IMR-90 (cell line): ENCODE measurements around the gene COX10. TPM values are rescaled to one million over a fixed set of nuclear protein-coding genes. Genes with fewer than 3 reads are reported as not detected.

Source experiments
- ATAC-seq: fragments of 200-7000 bp; cut with Tn5 transposase; 2 replicates; pipeline ENCODE4 v1.9.1; 2020; ENCODE audit warnings: low read depth, mild to moderate bottlenecking, moderate library complexity
- BruUV-seq: library from RNA; stranded (reverse); fragments of 400-500 nt; replicated peaks from 2 replicates; lab custom pipeline; 2021; lab: Mats Ljungman, UMichigan
- CTCF ChIA-PET: fragments of 300-600 bp; formaldehyde crosslinking; extraction: SDS; loops from one replicate; lab custom pipeline; 2021; ENCODE audit warnings: antibody characterized with exemption; lab: Yijun Ruan, JAX
- POLR2A ChIA-PET: fragments of 300-600 bp; sonication (Branson Sonifier 250); formaldehyde crosslinking; loops from one replicate; lab custom pipeline; 2022; ENCODE audit warnings: antibody characterized with exemption; ENCODE audit not compliant: unreplicated experiment; lab: Charles Lee
- DNase-seq: peaks from one replicate; pipeline ENCODE4 v3.0.0; 2013
- H2AFZ ChIP-seq: replicated peaks from 2 replicates; pipeline ENCODE3; 2013; ENCODE audit warnings: low read length, mild to moderate bottlenecking; ENCODE audit not compliant: poor library complexity
- H2AK5ac ChIP-seq: 2 replicates; pipeline ENCODE4 v1.6.1; 2013; ENCODE audit warnings: low read depth, low read length, inconsistent platforms
- H2AK9ac ChIP-seq: replicated peaks from 2 replicates; pipeline ENCODE3; 2013; ENCODE audit warnings: mild to moderate bottlenecking, low read depth, low read length, moderate library complexity; ENCODE audit not compliant: poor library complexity
- H2BK120ac ChIP-seq: 2 replicates; pipeline ENCODE4 v1.6.1; 2013; ENCODE audit warnings: low read depth, low read length, inconsistent platforms
- H2BK15ac ChIP-seq: 3 replicates; pipeline ENCODE4 v1.6.1; 2013; ENCODE audit warnings: low read depth, low read length, inconsistent platforms
- H2BK20ac ChIP-seq: 2 replicates; pipeline ENCODE4 v1.6.1; 2013; ENCODE audit warnings: low read depth, mild to moderate bottlenecking, inconsistent platforms, low read length, moderate library complexity
- H2BK5ac ChIP-seq: 2 replicates; pipeline ENCODE4 v1.6.1; 2013; ENCODE audit warnings: mild to moderate bottlenecking, low read depth, low read length, inconsistent platforms; ENCODE audit not compliant: poor library complexity, severe bottlenecking
- H3K14ac ChIP-seq: replicated peaks from 2 replicates; pipeline ENCODE4 v1.6.1; 2013; ENCODE audit warnings: low read depth, low read length, inconsistent platforms
- H3K18ac ChIP-seq: 2 replicates; pipeline ENCODE4 v1.6.1; 2013; ENCODE audit warnings: low read depth, low read length, control low read depth
- H3K23ac ChIP-seq: 2 replicates; pipeline ENCODE4 v1.6.1; 2013; ENCODE audit warnings: low read depth, low read length, inconsistent platforms
- H3K27ac ChIP-seq: 2 replicates; pipeline ENCODE4 v1.5.1; 2013; ENCODE audit warnings: mild to moderate bottlenecking, control low read depth, low read length; ENCODE audit not compliant: insufficient read depth
- H3K27me3 ChIP-seq: 2 replicates; pipeline ENCODE4 v1.6.1; 2013; ENCODE audit warnings: low read length; ENCODE audit not compliant: control insufficient read depth, insufficient read depth
- H3K36me3 ChIP-seq: 2 replicates; pipeline ENCODE4 v1.6.1; 2013; ENCODE audit warnings: low read length, mixed read lengths; ENCODE audit not compliant: control insufficient read depth, insufficient read depth
- H3K4ac ChIP-seq: 2 replicates; pipeline ENCODE4 v1.6.1; 2013; ENCODE audit warnings: low read depth, low read length, inconsistent platforms
- H3K4me1 ChIP-seq: 2 replicates; pipeline ENCODE4 v1.6.1; 2013; ENCODE audit warnings: low read length, mixed read lengths; ENCODE audit not compliant: control insufficient read depth, insufficient read depth
- H3K4me2 ChIP-seq: 2 replicates; pipeline ENCODE4 v1.6.1; 2013; ENCODE audit warnings: low read depth, mild to moderate bottlenecking, control low read depth, low read length, moderate library complexity
- H3K4me3 ChIP-seq: 2 replicates; pipeline ENCODE4 v1.5.1; 2013; ENCODE audit warnings: low read depth, mild to moderate bottlenecking, control low read depth, low read length, moderate library complexity; ENCODE audit not compliant: insufficient read depth
- H3K56ac ChIP-seq: 2 replicates; pipeline ENCODE4 v1.6.1; 2013; ENCODE audit warnings: low read length, inconsistent platforms; ENCODE audit not compliant: insufficient read depth; ENCODE audit errors: extremely low read depth
- H3K79me1 ChIP-seq, 2 experiments: 2 replicates each; pipeline ENCODE4 v1.6.1; 2013; ENCODE audit warnings: low read length in 2 of 2, inconsistent platforms in 1 of 2, low read depth in 1 of 2
- H3K9ac ChIP-seq: 2 replicates; pipeline ENCODE4 v1.6.1; 2013; ENCODE audit warnings: low read depth, low read length, control low read depth
- H3K9me1 ChIP-seq: 2 replicates; pipeline ENCODE4 v1.6.1; 2013; ENCODE audit warnings: low read length, inconsistent platforms; ENCODE audit not compliant: insufficient read depth
- H3K9me3 ChIP-seq: 2 replicates; pipeline ENCODE4 v1.6.1; 2013; ENCODE audit warnings: low read length; ENCODE audit not compliant: control insufficient read depth, insufficient read depth
- H4K20me1 ChIP-seq: 2 replicates; pipeline ENCODE4 v1.6.1; 2013; ENCODE audit warnings: low read length, inconsistent platforms; ENCODE audit not compliant: insufficient read depth
- H4K5ac ChIP-seq: 2 replicates; pipeline ENCODE4 v1.6.1; 2013; ENCODE audit warnings: mild to moderate bottlenecking, low read depth, low read length, control low read depth
- H4K8ac ChIP-seq, 2 experiments: 2 replicates each; pipeline ENCODE4 v1.6.1; 2013; ENCODE audit warnings: low read depth in 2 of 2, low read length in 2 of 2, control low read depth in 1 of 2, inconsistent platforms in 1 of 2
- H4K91ac ChIP-seq: 2 replicates; pipeline ENCODE4 v1.6.1; 2013; ENCODE audit warnings: low read depth, low read length, inconsistent platforms; ENCODE audit not compliant: insufficient read depth
- BHLHE40 ChIP-seq: fragments of 150-350 bp; IDR thresholded peaks from 2 replicates; pipeline ENCODE4 v1.6.1; 2016; ENCODE audit warnings: mild to moderate bottlenecking, low read depth, low read length
- CEBPB ChIP-seq: IDR thresholded peaks from 2 replicates; pipeline ENCODE4 v1.6.1; 2012; ENCODE audit warnings: low read depth, low read length, improper control_type of control experiment
- CHD1 ChIP-seq: IDR thresholded peaks from 2 replicates; pipeline ENCODE4 v1.6.1; 2012; ENCODE audit warnings: low read depth, low read length, improper control_type of control experiment
- FOS ChIP-seq: fragments of 150-350 bp; IDR thresholded peaks from 2 replicates; pipeline ENCODE4 v1.6.1; 2016; ENCODE audit warnings: low read depth, low read length
- MAZ ChIP-seq: IDR thresholded peaks from 2 replicates; pipeline ENCODE4 v1.6.1; 2012; ENCODE audit warnings: low read depth, mild to moderate bottlenecking, low read length, improper control_type of control experiment, moderate library complexity, borderline replicate concordance
- MXI1 ChIP-seq: IDR thresholded peaks from 2 replicates; pipeline ENCODE4 v1.6.1; 2012; ENCODE audit warnings: low read depth, mild to moderate bottlenecking, low read length, moderate library complexity, borderline replicate concordance
- POLR2A ChIP-seq: IDR thresholded peaks from 2 replicates; pipeline ENCODE4 v1.6.1; 2012; ENCODE audit warnings: mild to moderate bottlenecking, low read depth, low read length
- RCOR1 ChIP-seq: IDR thresholded peaks from 2 replicates; pipeline ENCODE4 v1.6.1; 2012; ENCODE audit warnings: mild to moderate bottlenecking, low read length, improper control_type of control experiment; ENCODE audit not compliant: insufficient replicate concordance
- RFX5 ChIP-seq: IDR thresholded peaks from 2 replicates; pipeline ENCODE4 v1.8.0; 2012; ENCODE audit warnings: low read depth, mild to moderate bottlenecking, low read length, moderate library complexity
- SMC3 ChIP-seq: fragments of 150-350 bp; IDR thresholded peaks from 2 replicates; pipeline ENCODE4 v1.6.1; 2016; ENCODE audit warnings: low read depth, mild to moderate bottlenecking, antibody characterized with exemption, low read length, moderate library complexity
- WGBS, 2 experiments: methylation state at CpG; one replicate each; pipeline versions ENCODE4 v1.1.5 to v1.1.7; 2013; ENCODE audit warnings: missing lambda C conversion rate in 2 of 2; ENCODE audit not compliant: insufficient read length in 1 of 2; ENCODE audit errors: extremely low coverage in 2 of 2; 5-methylcytosine and 5-hydroxymethylcytosine counted together
- dilution Hi-C: fragments of 300-500 bp; cut with HindIII; formaldehyde crosslinking; loops from one replicate; pipeline ENCODE4 v1.14.3; 2018; ENCODE audit warnings: low sequenced_read_pairs; ENCODE audit not compliant: unreplicated experiment
- in situ Hi-C: fragments of 300-500 bp; cut with MboI; formaldehyde crosslinking; loops from 3 replicates; pipeline ENCODE4 v1.14.3; 2019; ENCODE audit warnings: low sequenced_read_pairs, inconsistent platforms, mixed read lengths
- intact Hi-C: fragments of 100-400 bp; cut with micrococcal nuclease; formaldehyde crosslinking; loops from 2 replicates; pipeline ENCODE4 v1.10.0; 2022
- polyA plus RNA-seq, 3 experiments: library from polyadenylated mRNA; depleted of rRNA; stranded (reverse); fragments of >200 nt; gene quantifications; 2 replicates each; pipeline ENCODE4 v1.2.3, GENCODE V29; 2012; ENCODE audit warnings: low replicate concordance in 1 of 3
- total RNA-seq: library from RNA; depleted of rRNA; stranded (reverse); fragments of >200 nt; gene quantifications from 2 replicates; pipeline ENCODE4 v1.2.3, GENCODE V29; 2012
- TF ChIP-seq, protein P1 (sequence below): fragments of 150-350 bp; IDR thresholded peaks from 2 replicates; pipeline ENCODE4 v1.6.1; 2017; ENCODE audit warnings: mild to moderate bottlenecking, antibody characterized with exemption, low read length, low read depth

The COX10 gene
- total and polyA plus RNA-seq, 2 of the 4 experiments (the other 2 are of a cell fraction) = 15.4 to 16.1 TPM

DNA sequence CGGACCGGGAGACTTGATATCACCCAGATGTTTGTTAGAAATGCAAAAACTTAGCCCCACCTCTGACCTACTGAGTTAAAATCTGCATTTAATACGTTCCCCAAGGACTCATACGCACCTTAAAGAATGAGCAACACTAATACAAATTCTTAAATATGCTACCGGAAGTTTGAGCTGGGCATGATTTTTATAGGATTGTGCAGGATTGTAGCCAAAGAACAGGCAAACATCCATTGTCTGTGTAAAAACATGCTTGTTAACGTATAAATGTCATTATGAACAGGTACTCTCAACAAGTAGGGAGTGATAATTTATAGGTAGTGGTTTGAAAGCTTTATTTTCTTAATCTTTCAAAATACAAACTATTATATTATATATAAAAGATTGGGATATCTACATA lies 22.3 kb upstream of the COX10 start:
- Histone ChIP-seq H3K27ac (no peak overlapping the region), H4K91ac (no peak overlapping the region), H2BK120ac (no peak overlapping the region), H3K4ac (no peak overlapping the region), H2BK20ac (no peak overlapping the region), H3K56ac (no peak overlapping the region), H3K79me1 (peaks cover 11 to 36% of the 10 kb centered on the region in 2 experiments), H3K4me3 (no peak overlapping the region), H2AK5ac (no peak overlapping the region), H4K5ac (no peak overlapping the region), H2AK9ac (no peak overlapping the region), H3K14ac (no peak overlapping the region), H3K9me1 (peaks cover 5% of the 10 kb centered on the region; the same call in 1 of the 2 replicates), H3K36me3 (peaks cover 3% of the 10 kb centered on the region; the same call in 1 of the 2 replicates), H3K27me3 (no peaks in the 10 kb centered on the region), H4K20me1 (no peaks in the 10 kb centered on the region), H2BK15ac (no peak overlapping the region), H3K4me1 (0 out of 2 replicates have a peak, but pooled peaks cover 3% of the 10 kb centered on the region), H2BK5ac (no peak overlapping the region), H3K4me2 (no peak overlapping the region), H3K23ac (no peak overlapping the region), H3K9me3 (no peaks in the 10 kb centered on the region), H3K9ac (no peak overlapping the region), H3K18ac (no peak overlapping the region), H4K8ac (no peak overlapping the region), H2AFZ (no peak overlapping the region)
- CTCF ChIA-PET = interaction anchor here (0.6 to 0.8 kb wide), 2 partner anchors 11 to 183 kb away, joined by 3 to 4 read pairs; no protein-coding TSS in a partner anchor
- TF ChIP-seq RFX5 = no peak
- TF ChIP-seq CHD1 = no peak
- TF ChIP-seq SMC3 = no peak
- TF ChIP-seq BHLHE40 = no peak
- no peak for TF ChIP-seq MAZ
- no peak for TF ChIP-seq RCOR1
- TF ChIP-seq FOS = no peak
- no peak for TF ChIP-seq POLR2A
- no peak for TF ChIP-seq MXI1
- TF ChIP-seq, protein P1, sequence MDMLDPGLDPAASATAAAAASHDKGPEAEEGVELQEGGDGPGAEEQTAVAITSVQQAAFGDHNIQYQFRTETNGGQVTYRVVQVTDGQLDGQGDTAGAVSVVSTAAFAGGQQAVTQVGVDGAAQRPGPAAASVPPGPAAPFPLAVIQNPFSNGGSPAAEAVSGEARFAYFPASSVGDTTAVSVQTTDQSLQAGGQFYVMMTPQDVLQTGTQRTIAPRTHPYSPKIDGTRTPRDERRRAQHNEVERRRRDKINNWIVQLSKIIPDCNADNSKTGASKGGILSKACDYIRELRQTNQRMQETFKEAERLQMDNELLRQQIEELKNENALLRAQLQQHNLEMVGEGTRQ = no peak
- no peak for TF ChIP-seq CEBPB
- POLR2A ChIA-PET = no interaction called here
- in situ Hi-C loops = no loop called here
- intact Hi-C loops = loop anchor here (5.0 kb wide), 1 partner anchor 250 kb away; no protein-coding TSS in a partner anchor
- no CpG with 5 or more reads among the region's 6 CpGs for WGBS, 2 experiments
- no TSS peak for BruUV-seq
- ATAC-seq (no peak), DNase-seq (no peak)
- dilution Hi-C loops = no loop called here
